HEK293 (cell line): ENCODE results near the gene IVNS1ABP.
"Not testable (repeated sequence)": the region's sequence is repeated elsewhere in the genome, so short reads cannot be mapped to it uniquely, and the experiment has no call there.

Experiments used
- CTCF ChIA-PET: fragments of 350-600 bp; formaldehyde crosslinking; extraction: SDS; loops from one replicate; lab custom pipeline; 2021; ENCODE audit warnings: antibody characterized with exemption; lab: Yijun Ruan, JAX
- POLR2A ChIA-PET: fragments of 300-600 bp; formaldehyde crosslinking; extraction: SDS; loops from one replicate; lab custom pipeline; 2020; ENCODE audit warnings: antibody characterized with exemption, inconsistent platforms; lab: Yijun Ruan, JAX
- H3K27ac ChIP-seq: fragments of 200-500 bp; sonication (Bioruptor generic); 2 replicates; pipeline ENCODE4 v1.5.1; 2014; ENCODE audit warnings: low read depth, low read length, control low read depth, inconsistent platforms; ENCODE audit errors: extremely low read depth
- H3K36me3 ChIP-seq, 2 experiments: fragments of 200-500 bp in 1 of 2; sonication (Bioruptor generic) in 1 of 2; 1 replicate in 1 of 2; 2 replicates in 1 of 2; pipeline ENCODE4 v1.5.1; 2014 to 2017; ENCODE audit warnings: inconsistent platforms in 2 of 2, low read length in 2 of 2; ENCODE audit not compliant: control insufficient read depth in 2 of 2, insufficient read depth in 1 of 2
- H3K4me1 ChIP-seq: fragments of 200-500 bp; sonication (Bioruptor generic); 2 replicates; pipeline ENCODE4 v1.5.1; 2014; ENCODE audit warnings: mild to moderate bottlenecking, low read length, inconsistent platforms; ENCODE audit not compliant: control insufficient read depth, insufficient read depth
- H3K4me3 ChIP-seq: 2 replicates; pipeline ENCODE4 v1.5.1; 2011; ENCODE audit warnings: low read depth, mild to moderate bottlenecking, control low read depth, low read length, moderate library complexity
- H3K9me3 ChIP-seq: fragments of 200-500 bp; sonication (Bioruptor generic); 2 replicates; pipeline ENCODE4 v1.5.1; 2014; ENCODE audit warnings: low read depth, low read length, inconsistent platforms; ENCODE audit not compliant: control insufficient read depth, insufficient read depth
- EGR2 ChIP-seq: fragments of 450-650 bp; formaldehyde crosslinking; IDR thresholded peaks from 2 replicates; pipeline ENCODE4 v1.5.1; 2016; ENCODE audit warnings: low read depth, missing biosample characterization, missing genetic modification characterization
- FEZF1 ChIP-seq: fragments of 450-650 bp; formaldehyde crosslinking; IDR thresholded peaks from 2 replicates; pipeline ENCODE4 v1.5.1; 2016; ENCODE audit warnings: missing biosample characterization, missing genetic modification characterization
- GLIS2 ChIP-seq: fragments of 450-650 bp; formaldehyde crosslinking; IDR thresholded peaks from 2 replicates; pipeline ENCODE4 v1.5.1; 2016; ENCODE audit warnings: missing biosample characterization, missing genetic modification characterization
- IKZF3 ChIP-seq: fragments of 450-650 bp; IDR thresholded peaks from 2 replicates; pipeline ENCODE4 v1.5.0; 2018; ENCODE audit warnings: missing biosample characterization, mild to moderate bottlenecking, missing genetic modification characterization, moderate library complexity
- KLF1 ChIP-seq: fragments of 450-650 bp; formaldehyde crosslinking; IDR thresholded peaks from 2 replicates; pipeline ENCODE4 v1.5.1; 2016; ENCODE audit warnings: missing biosample characterization, missing genetic modification characterization
- PRDM10 ChIP-seq: fragments of 450-650 bp; formaldehyde crosslinking; IDR thresholded peaks from 2 replicates; pipeline ENCODE4 v1.5.1; 2016; ENCODE audit warnings: missing biosample characterization, missing genetic modification characterization
- SP7 ChIP-seq: fragments of 450-650 bp; formaldehyde crosslinking; IDR thresholded peaks from 2 replicates; pipeline ENCODE4 v1.5.1; 2016; ENCODE audit warnings: missing biosample characterization, missing genetic modification characterization
- WT1 ChIP-seq: fragments of 450-650 bp; formaldehyde crosslinking; IDR thresholded peaks from 2 replicates; pipeline ENCODE4 v1.5.1; 2016; ENCODE audit warnings: missing biosample characterization, missing genetic modification characterization
- YY1 ChIP-seq: fragments of 450-650 bp; formaldehyde crosslinking; IDR thresholded peaks from 2 replicates; pipeline ENCODE4 v1.5.1; 2018; ENCODE audit warnings: missing biosample characterization, missing genetic modification characterization
- ZBTB26 ChIP-seq: fragments of 450-650 bp; formaldehyde crosslinking; optimal IDR thresholded peaks from 2 replicates; pipeline ENCODE3; 2016; ENCODE audit warnings: missing biosample characterization, mild to moderate bottlenecking, missing genetic modification characterization
- ZBTB48 ChIP-seq: fragments of 450-650 bp; formaldehyde crosslinking; IDR thresholded peaks from 2 replicates; pipeline ENCODE4 v1.5.1; 2016; ENCODE audit warnings: missing biosample characterization, missing genetic modification characterization
- ZFHX2 ChIP-seq: fragments of 450-650 bp; formaldehyde crosslinking; conservative IDR thresholded peaks from 2 replicates; pipeline ENCODE4 v1.5.1; 2016; ENCODE audit warnings: missing biosample characterization, missing genetic modification characterization
- ZFP69B ChIP-seq: fragments of 450-650 bp; formaldehyde crosslinking; IDR thresholded peaks from 2 replicates; pipeline ENCODE4 v1.5.1; 2016; ENCODE audit warnings: missing biosample characterization, missing genetic modification characterization
- ZNF2 ChIP-seq: fragments of 450-650 bp; formaldehyde crosslinking; IDR thresholded peaks from 2 replicates; pipeline ENCODE4 v1.5.1; 2016; ENCODE audit warnings: missing biosample characterization, missing genetic modification characterization
- ZNF24 ChIP-seq: fragments of 450-650 bp; formaldehyde crosslinking; IDR thresholded peaks from 2 replicates; pipeline ENCODE4 v1.5.1; 2016; ENCODE audit warnings: missing biosample characterization, missing genetic modification characterization
- ZNF335 ChIP-seq: fragments of 450-650 bp; formaldehyde crosslinking; conservative IDR thresholded peaks from 2 replicates; pipeline ENCODE4 v1.5.1; 2016; ENCODE audit warnings: missing biosample characterization, missing genetic modification characterization
- ZNF341 ChIP-seq: fragments of 450-650 bp; formaldehyde crosslinking; IDR thresholded peaks from 2 replicates; pipeline ENCODE4; 2016; ENCODE audit warnings: low read depth, missing biosample characterization, missing genetic modification characterization
- ZNF501 ChIP-seq: fragments of 450-650 bp; formaldehyde crosslinking; IDR thresholded peaks from 2 replicates; pipeline ENCODE4 v1.5.1; 2016; ENCODE audit warnings: missing biosample characterization, missing genetic modification characterization
- ZNF629 ChIP-seq: fragments of 450-650 bp; formaldehyde crosslinking; IDR thresholded peaks from 2 replicates; pipeline ENCODE4 v1.5.1; 2017; ENCODE audit warnings: missing biosample characterization, missing genetic modification characterization
- ZNF768 ChIP-seq: fragments of 450-650 bp; formaldehyde crosslinking; IDR thresholded peaks from 2 replicates; pipeline ENCODE4 v1.5.1; 2018; ENCODE audit warnings: missing biosample characterization, mild to moderate bottlenecking, missing genetic modification characterization
- ZSCAN23 ChIP-seq: fragments of 450-650 bp; formaldehyde crosslinking; IDR thresholded peaks from 2 replicates; pipeline ENCODE4 v1.5.1; 2016; ENCODE audit warnings: missing biosample characterization, missing genetic modification characterization
- TF ChIP-seq, protein P1 (sequence below): fragments of 450-650 bp; formaldehyde crosslinking; IDR thresholded peaks from 2 replicates; pipeline ENCODE4 v1.5.1; 2016; ENCODE audit warnings: missing biosample characterization, missing genetic modification characterization
- TF ChIP-seq, protein P2 (sequence below): fragments of 450-650 bp; formaldehyde crosslinking; IDR thresholded peaks from 2 replicates; pipeline ENCODE4 v1.5.1; 2016; ENCODE audit warnings: missing biosample characterization, missing genetic modification characterization

Gene IVNS1ABP

GRCh38 chr1:185257116-185257949 lies 59.7 kb downstream of the IVNS1ABP start:
- H3K27ac ChIP-seq, H3K36me3 ChIP-seq, H3K4me3 ChIP-seq, POLR2A ChIA-PET, H3K9me3 ChIP-seq, H3K4me1 ChIP-seq: not testable (repeated sequence)
- CTCF ChIA-PET = interaction anchor here (0.7 kb wide), 1 partner anchor 128 kb away, joined by 3 read pairs; no protein-coding TSS in a partner anchor
- peak; percentile 43; the same call in 1 of the 2 replicates for TF ChIP-seq EGR2 (tag by site-specific recombination)
- TF ChIP-seq YY1 = peak; percentile 56; the same call in 1 of the 2 replicates
- peak; percentile 37; the same call in 1 of the 2 replicates for TF ChIP-seq ZNF629 (tag by site-specific recombination)
- 0 out of 2 replicates have a peak, but pooled peaks have one; percentile 36 for TF ChIP-seq GLIS2
- TF ChIP-seq FEZF1 (tag by site-specific recombination) = peak; percentile 15; the same call in 1 of the 2 replicates
- 0 out of 2 replicates have a peak, but pooled peaks have one; percentile 30 for TF ChIP-seq SP7 (tag by site-specific recombination)
- TF ChIP-seq ZNF341 (tag by site-specific recombination) = peak; percentile 59; the same call in 1 of the 2 replicates
- TF ChIP-seq, protein P1, sequence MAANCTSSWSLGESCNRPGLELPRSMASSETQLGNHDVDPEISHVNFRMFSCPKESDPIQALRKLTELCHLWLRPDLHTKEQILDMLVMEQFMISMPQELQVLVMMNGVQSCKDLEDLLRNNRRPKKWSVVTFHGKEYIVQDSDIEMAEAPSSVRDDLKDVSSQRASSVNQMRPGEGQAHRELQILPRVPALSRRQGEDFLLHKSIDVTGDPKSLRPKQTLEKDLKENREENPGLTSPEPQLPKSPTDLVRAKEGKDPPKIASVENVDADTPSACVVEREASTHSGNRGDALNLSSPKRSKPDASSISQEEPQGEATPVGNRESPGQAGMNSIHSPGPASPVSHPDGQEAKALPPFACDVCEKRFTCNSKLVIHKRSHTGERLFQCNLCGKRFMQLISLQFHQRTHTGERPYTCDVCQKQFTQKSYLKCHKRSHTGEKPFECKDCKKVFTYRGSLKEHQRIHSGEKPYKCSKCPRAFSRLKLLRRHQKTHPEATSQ (tag by site-specific recombination) = 0 out of 2 replicates have a peak, but pooled peaks have one; percentile 18
- 0 out of 2 replicates have a peak, but pooled peaks have one; percentile 22 for TF ChIP-seq ZNF2 (tag by site-specific recombination)
- 0 out of 2 replicates have a peak, but pooled peaks have one; percentile 37 for TF ChIP-seq ZSCAN23 (tag by site-specific recombination)
- peak; percentile 69 for TF ChIP-seq ZFP69B
- peak; percentile 77 for TF ChIP-seq ZNF501
- peak; percentile 44; the same call in 1 of the 2 replicates for TF ChIP-seq ZNF335 (tag by site-specific recombination)
- peak; percentile 40 for TF ChIP-seq PRDM10
- 0 out of 2 replicates have a peak, but pooled peaks have one; percentile 22 for TF ChIP-seq WT1
- TF ChIP-seq ZBTB26 (tag by site-specific recombination) = peak; percentile 37
- TF ChIP-seq ZNF768 (tag by site-specific recombination) = 0 out of 2 replicates have a peak, but pooled peaks have one; percentile 1
- TF ChIP-seq, protein P2, sequence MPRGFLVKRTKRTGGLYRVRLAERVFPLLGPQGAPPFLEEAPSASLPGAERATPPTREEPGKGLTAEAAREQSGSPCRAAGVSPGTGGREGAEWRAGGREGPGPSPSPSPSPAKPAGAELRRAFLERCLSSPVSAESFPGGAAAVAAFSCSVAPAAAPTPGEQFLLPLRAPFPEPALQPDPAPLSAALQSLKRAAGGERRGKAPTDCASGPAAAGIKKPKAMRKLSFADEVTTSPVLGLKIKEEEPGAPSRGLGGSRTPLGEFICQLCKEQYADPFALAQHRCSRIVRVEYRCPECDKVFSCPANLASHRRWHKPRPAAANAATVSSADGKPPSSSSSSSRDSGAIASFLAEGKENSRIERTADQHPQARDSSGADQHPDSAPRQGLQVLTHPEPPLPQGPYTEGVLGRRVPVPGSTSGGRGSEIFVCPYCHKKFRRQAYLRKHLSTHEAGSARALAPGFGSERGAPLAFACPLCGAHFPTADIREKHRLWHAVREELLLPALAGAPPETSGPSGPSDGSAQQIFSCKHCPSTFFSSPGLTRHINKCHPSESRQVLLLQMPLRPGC (tag by site-specific recombination) = peak; percentile 37; the same call in 1 of the 2 replicates
- TF ChIP-seq ZBTB48 = peak; percentile 83
- 0 out of 2 replicates have a peak, but pooled peaks have one; percentile 24 for TF ChIP-seq ZNF24 (tag by site-specific recombination)
- TF ChIP-seq KLF1 (tag by site-specific recombination) = peak; percentile 68
- TF ChIP-seq IKZF3 (tag by site-specific recombination) = 0 out of 2 replicates have a peak, but pooled peaks have one; percentile 31
- TF ChIP-seq ZFHX2 (tag by site-specific recombination) = peak; percentile 40

GRCh38 chr1:185255595-185255994 lies 61.4 kb downstream of the IVNS1ABP start:
- H3K4me1 ChIP-seq, H3K36me3 ChIP-seq, H3K4me3 ChIP-seq, H3K27ac ChIP-seq, CTCF ChIA-PET, H3K9me3 ChIP-seq, POLR2A ChIA-PET: not testable (repeated sequence)

DNA sequence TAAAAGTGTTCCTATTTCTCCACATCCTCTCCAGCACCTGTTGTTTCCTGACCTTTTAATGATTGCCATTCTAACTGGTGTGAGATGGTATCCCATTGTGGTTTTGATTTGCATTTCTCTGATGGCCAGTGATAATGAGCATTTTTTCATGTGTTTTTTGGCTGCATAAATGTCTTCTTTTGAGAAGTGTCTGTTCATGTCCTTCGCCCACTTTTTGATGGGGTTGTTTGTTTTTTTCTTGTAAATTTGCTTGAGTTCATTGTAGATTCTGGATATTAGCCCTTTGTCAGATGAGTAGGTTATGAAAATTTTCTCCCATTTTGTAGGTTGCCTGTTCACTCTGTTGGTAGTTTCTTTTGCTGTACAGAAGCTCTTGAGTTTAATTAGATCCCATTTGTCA lies 64.6 kb downstream of the IVNS1ABP start:
- H3K36me3 ChIP-seq, H3K27ac ChIP-seq, CTCF ChIA-PET, H3K4me3 ChIP-seq, H3K4me1 ChIP-seq, POLR2A ChIA-PET, H3K9me3 ChIP-seq: not testable (repeated sequence)
